22Rv1 (cell line): ENCODE results near the gene VGLL4.
"Not testable (repeated sequence)": the region's sequence is repeated elsewhere in the genome, so short reads cannot be mapped to it uniquely, and the experiment has no call there.

Source experiments
- ZFX ChIP-seq: fragments of 450-650 bp; IDR thresholded peaks from 2 replicates; pipeline ENCODE4 v1.6.1; 2017; ENCODE audit warnings: antibody characterized with exemption, borderline replicate concordance
- TF ChIP-seq, protein P1 (sequence below): fragments of 450-650 bp; IDR thresholded peaks from 2 replicates; pipeline ENCODE4 v1.5.1; 2017; ENCODE audit warnings: mild to moderate bottlenecking

DNA sequence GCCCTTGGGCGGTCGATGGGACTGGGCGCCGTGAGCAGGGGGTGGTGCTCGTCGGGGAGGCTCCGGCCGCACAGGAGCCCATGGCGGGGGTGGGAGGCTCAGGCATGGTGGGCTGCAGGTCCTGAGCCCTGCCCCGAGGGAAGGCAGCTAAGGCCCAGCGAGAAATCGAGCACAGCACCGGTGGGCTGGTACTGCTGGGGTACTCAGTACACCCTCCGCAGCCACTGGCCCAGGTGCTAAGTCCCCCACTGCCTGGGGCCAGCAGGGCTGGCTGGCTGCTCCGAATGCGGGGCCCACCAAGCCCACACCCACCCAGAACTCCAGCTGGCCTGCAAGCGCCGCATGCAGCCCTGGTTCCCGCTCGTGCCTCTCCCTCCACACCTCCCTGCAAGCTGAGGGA, 132.1 kb downstream of the VGLL4 start:
- TF ChIP-seq, protein P1, sequence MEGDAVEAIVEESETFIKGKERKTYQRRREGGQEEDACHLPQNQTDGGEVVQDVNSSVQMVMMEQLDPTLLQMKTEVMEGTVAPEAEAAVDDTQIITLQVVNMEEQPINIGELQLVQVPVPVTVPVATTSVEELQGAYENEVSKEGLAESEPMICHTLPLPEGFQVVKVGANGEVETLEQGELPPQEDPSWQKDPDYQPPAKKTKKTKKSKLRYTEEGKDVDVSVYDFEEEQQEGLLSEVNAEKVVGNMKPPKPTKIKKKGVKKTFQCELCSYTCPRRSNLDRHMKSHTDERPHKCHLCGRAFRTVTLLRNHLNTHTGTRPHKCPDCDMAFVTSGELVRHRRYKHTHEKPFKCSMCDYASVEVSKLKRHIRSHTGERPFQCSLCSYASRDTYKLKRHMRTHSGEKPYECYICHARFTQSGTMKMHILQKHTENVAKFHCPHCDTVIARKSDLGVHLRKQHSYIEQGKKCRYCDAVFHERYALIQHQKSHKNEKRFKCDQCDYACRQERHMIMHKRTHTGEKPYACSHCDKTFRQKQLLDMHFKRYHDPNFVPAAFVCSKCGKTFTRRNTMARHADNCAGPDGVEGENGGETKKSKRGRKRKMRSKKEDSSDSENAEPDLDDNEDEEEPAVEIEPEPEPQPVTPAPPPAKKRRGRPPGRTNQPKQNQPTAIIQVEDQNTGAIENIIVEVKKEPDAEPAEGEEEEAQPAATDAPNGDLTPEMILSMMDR: not testable (repeated sequence)
- TF ChIP-seq ZFX: not testable (repeated sequence)
